GM12874 (cell line): Measurements from ENCODE around the gene COL20A1.

ENCODE experiments used
- TF ChIP-seq, protein P1 (sequence below): IDR thresholded peaks from 2 replicates; pipeline ENCODE4 v1.5.1; 2011; ENCODE audit warnings: low read depth, mild to moderate bottlenecking, control low read depth, low read length, moderate library complexity; ENCODE audit not compliant: insufficient read depth

The COL20A1 gene

DNA sequence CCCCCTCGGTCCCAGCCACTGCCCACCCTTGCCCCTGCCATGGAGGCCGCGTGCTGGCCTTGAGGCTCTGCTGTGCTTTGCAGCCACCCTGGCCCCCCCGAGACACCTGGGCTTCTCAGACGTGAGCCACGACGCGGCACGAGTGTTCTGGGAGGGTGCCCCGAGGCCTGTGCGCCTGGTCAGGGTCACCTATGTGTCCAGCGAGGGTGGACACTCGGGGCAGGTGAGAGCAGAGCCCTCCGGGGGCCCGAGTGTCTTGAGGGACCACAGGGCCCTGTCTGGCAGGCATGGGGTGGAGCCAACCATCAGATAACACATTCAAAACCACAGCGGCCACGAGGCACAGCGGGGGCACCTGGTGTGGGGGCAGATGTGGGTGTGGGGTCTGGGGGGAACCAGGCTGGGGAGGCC lies 18.9 kb downstream of the COL20A1 start:
- TF ChIP-seq, protein P1, sequence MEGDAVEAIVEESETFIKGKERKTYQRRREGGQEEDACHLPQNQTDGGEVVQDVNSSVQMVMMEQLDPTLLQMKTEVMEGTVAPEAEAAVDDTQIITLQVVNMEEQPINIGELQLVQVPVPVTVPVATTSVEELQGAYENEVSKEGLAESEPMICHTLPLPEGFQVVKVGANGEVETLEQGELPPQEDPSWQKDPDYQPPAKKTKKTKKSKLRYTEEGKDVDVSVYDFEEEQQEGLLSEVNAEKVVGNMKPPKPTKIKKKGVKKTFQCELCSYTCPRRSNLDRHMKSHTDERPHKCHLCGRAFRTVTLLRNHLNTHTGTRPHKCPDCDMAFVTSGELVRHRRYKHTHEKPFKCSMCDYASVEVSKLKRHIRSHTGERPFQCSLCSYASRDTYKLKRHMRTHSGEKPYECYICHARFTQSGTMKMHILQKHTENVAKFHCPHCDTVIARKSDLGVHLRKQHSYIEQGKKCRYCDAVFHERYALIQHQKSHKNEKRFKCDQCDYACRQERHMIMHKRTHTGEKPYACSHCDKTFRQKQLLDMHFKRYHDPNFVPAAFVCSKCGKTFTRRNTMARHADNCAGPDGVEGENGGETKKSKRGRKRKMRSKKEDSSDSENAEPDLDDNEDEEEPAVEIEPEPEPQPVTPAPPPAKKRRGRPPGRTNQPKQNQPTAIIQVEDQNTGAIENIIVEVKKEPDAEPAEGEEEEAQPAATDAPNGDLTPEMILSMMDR, result no peak

DNA sequence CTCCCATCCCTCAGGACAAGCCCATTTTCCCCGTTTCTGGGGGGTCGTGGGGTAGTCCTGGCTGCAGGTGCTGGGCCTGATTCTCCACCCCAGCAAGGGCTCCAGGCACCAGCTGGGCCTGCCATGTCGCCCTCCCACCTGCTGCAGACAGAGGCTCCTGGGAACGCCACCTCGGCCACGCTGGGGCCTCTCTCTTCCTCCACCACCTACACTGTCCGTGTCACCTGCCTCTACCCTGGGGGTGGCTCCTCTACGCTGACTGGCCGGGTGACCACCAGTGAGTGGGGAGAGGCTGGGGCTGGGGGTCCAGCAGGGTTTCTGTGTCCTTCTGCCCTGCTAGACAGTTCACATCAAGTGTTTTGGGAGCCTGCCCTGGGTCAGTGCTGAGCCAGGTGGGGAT lies 19.3 kb downstream of the COL20A1 start:
- TF ChIP-seq, protein P1, result no peak

DNA sequence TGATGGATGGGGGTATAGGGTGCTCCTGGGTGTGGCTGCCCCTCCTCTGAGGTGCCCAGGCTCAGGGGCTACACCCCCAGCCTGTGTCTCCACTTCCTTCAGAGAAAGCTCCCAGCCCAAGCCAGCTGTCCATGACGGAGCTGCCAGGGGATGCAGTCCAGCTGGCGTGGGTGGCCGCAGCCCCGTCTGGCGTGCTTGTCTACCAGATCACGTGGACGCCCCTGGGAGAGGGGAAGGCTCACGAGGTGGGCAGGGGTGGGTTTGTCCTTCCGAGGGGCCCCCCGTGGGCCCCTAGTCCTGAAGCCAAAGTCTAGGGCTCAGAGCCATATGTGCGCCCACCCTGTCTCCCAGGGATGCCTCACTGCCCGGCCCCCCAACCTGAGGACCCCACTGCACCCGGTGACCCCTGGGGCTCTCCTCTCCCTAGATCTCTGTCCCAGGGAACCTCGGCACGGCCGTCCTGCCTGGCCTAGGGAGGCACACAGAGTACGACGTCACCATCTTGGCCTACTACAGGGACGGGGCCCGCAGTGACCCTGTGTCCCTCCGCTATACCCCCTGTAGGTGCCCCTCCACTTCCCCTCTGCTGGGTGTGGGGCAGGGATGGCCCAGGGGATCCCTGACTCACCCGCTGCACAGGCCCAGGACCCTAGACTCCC lies 19.8 kb downstream of the COL20A1 start:
- TF ChIP-seq, protein P1, result no peak

DNA sequence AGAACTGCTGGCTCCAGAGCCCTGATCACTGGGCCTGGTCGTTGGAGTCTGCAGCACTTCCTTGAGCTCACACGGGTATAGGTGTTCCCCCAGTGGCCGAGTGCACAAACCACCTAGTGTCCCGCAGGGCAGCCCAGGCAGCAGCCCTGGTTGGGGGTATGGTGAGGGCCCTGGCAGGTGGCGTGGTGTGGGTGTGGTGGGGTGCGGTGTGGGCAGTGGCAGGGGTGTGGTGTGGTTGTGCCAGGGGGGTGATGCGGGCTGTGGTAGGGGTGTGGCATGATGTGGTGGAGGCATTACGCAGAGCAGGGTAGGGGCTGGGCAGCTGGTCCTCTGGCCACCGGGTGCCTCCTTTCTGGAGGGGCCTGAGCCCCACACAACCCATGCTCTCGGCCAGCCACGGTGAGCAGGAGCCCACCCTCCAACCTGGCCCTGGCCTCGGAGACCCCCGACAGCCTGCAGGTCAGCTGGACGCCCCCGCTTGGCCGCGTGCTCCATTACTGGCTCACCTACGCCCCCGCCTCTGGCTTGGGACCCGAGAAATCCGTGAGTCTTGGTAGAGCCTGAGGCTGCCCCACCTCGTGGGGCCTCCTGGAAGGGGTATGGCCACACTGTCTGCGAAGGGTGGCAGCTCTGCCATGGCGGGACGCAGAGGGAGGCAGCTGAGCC lies 20.5 kb downstream of the COL20A1 start:
- TF ChIP-seq, protein P1, result no peak

DNA sequence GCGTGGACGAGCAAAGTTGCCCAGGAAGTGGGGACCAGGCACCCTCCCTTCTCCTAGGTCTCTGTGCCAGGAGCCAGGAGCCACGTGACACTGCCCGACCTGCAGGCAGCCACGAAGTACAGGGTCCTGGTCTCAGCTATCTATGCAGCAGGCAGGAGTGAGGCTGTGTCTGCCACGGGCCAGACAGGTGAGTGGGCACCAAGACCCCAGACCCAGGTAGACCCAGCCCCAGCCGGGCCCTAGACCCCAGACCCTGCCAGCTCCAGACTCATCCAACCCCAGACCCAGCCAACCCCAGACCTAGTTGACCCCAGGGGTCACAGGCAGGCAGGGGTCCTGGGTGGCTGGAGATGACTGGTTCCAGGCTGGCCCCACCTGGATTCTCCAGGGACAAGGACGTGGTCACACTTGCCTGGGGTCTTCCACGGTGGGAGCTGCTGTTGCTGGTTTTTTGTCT lies 21.1 kb downstream of the COL20A1 start:
- TF ChIP-seq, protein P1, result no peak

DNA sequence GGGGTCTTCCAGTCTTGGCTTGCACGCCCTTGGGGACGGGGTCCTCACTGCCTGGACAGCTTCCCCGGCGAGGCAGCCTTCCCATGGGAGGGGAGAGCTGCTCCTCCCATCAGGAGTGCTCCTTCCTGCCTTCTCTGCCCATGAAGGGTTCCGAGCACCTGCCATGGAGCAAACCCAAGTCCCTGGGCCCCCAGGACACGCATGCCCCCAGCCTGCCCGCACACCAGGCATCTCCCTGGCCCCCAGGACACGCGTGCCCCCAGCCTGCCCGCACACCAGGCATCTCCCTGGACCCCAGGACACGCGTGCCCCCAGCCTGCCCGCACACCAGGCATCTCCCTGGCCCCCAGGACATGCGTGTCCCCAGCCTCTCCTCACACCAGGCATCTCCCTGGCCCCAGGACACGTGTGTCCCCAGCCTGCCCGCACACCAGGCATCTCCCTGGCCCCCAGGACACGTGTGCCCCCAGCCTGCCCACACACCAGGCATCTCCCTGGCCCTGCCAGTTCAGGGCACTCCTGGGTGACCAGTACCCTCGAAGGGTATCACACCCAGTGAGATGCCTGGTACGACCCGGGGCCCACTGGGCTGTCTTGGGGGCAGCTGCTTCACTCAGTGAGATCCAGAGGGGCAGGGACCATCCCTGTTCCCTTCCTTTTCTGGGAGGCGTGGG lies 21.7 kb downstream of the COL20A1 start:
- TF ChIP-seq, protein P1, result no peak

DNA sequence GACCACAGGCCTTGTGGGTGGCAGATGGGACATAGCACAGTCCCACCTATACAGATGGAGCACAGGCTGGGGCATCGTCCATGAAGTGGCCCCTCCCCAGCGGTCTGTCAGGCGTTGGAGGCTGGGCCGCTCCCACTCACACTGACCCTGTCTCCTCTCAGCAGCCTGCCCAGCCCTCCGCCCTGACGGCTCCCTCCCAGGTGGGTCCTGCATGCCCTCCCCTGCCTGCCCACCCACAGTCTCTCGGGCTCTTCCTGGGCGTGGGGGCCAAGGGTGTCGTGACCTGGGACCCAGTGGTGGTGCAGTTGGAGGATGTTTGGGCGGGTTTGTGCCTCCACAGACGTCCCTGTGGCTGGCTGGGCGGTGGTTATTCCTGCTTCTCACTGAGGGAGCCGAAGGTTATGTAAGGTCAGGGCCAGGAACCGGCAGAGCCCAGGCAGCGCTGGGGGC lies 22.3 kb downstream of the COL20A1 start:
- TF ChIP-seq, protein P1, result no peak
